Activated CD4-positive, alpha-beta T cell treated with anti-CD3 and anti-CD28 coated beads, Interleukin-2, Interleukin-6, amounts not matched to agents 100 ng/mL and 50 ng/mL, durations not matched to agents 16 hours and 8 hours (primary cell): ENCODE data around the gene C5orf63.
"Not testable (repeated sequence)": the region's sequence is repeated elsewhere in the genome, so short reads cannot be mapped to it uniquely, and the experiment has no call there.

ENCODE experiments used
- DNase-seq: peaks from one replicate; pipeline ENCODE4 v3.0.0-alpha.2; 2020

Gene C5orf63

DNA sequence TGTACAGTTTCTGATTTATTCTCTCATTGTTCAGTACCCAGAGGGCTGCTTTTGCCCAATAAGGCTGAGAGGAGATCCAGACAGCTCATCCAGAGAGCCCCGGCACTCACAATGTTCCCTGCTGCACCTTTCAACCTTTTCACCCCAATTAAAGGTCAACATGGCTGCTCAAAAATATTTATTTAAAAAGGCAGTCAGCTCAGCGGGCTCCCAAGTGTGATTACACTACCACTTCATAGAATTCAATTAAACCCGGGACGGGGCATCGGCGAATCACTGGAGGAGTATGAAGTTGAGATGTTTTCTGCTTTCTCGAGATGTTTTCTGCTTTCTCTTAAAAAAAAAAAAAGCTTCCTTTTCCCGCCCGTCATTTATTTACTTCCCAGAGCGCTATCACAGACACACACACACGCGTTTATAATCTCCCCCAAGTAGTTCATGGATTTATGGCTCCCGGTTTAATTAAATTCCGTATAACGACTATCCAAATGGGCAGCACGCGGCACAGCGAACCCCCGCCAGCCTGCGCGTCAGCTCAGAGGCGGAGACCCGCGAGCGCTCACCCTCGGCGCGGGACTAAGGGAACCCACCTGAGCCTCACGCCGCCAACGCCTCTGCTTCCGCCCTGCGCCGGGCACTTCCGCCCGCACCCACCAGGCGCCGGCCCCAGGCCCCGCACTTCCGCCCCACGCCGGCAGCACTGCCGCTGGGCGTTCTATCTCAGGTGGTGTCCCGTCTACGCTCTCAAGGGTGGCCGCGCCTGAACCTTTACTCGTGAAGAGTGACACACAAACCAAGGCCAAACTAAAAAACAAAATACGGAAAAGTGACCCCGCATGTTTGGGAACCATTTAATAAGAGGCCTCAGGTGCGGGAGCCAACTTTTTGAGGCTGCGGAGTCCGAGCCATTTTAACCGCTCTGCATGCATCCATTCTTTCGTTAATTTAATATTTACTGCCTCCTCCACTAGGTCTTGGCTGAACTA is at the start of gene C5orf63:
TSS of gene C5orf63 (minus strand) at position 642 of the 986 bp plus-strand sequence. CDS start 14,507 bp downstream, outside the sequence.
- DNase-seq, result peak; percentile 83

- no peak for DNase-seq
Observed at GRCh38 chr5:127112347-127112864, 39.1 kb upstream of the C5orf63 start.

DNA sequence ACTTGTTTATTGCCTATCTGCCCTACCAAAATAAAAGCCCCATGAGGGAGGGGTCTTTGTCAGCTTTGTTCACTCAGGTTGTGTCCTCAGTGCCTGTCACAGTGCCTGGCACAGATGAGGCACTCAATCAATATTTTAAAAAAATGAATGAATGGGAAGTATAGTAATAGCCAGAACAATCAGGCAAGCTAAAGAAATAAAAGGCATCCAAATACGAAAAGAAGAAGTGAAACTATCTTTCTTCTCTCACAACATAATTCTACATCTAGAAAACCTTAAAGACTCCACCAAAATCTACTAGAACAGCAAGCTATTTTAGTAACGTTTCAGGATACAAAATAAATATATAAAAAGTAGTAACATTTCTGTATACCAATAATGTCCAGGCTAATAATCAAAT is 37.8 kb upstream of the C5orf63 start:
- no peak for DNase-seq

GRCh38 chr5:127108624-127109260 is 35.4 kb upstream of the C5orf63 start:
- not testable (repeated sequence) for DNase-seq

DNA sequence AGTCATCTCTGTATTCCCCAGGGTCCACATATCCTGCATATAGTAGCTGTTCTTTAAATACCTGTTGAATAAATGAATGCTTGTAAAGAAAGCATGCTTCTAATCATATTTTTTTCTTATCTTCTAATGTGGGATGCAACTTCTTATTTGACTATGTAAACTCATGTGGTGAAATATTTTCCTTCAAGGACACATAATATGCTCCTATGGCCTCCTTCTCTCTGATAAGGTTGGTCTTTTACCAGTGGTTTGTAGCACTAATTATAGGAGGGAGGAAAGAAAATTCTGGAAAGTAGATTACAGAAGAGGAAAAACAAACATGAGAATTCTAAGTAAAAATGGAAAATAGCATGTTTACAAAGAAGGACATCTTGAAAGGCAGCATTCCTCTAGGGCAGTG is 28.6 kb upstream of the C5orf63 start:
- no peak for DNase-seq

DNA sequence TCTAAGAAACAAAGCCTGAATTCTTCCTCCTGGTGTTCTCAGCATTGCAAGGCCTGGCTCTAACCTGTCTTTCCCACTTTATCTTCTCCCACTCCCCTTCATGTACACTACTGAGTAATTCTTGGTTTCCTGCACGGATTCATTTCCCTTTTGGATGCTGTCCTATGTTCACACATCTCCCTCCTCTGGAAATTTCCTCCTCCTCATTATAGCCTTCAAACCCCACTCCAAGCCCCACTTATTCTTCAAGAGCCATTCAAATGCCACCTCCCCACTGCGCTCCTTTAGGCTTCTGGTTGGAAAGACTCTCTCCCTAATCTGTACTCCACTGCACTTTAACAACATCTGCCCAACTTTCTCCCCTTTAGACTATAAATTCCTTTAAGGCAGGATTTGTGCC is 28.2 kb upstream of the C5orf63 start:
- no peak for DNase-seq

GRCh38 chr5:127098241-127098640 is 24.9 kb upstream of the C5orf63 start:
- no peak for DNase-seq

- DNase-seq, result no peak
Observed at GRCh38 chr5:127097278-127097677, 24.0 kb upstream of the C5orf63 start.

DNA sequence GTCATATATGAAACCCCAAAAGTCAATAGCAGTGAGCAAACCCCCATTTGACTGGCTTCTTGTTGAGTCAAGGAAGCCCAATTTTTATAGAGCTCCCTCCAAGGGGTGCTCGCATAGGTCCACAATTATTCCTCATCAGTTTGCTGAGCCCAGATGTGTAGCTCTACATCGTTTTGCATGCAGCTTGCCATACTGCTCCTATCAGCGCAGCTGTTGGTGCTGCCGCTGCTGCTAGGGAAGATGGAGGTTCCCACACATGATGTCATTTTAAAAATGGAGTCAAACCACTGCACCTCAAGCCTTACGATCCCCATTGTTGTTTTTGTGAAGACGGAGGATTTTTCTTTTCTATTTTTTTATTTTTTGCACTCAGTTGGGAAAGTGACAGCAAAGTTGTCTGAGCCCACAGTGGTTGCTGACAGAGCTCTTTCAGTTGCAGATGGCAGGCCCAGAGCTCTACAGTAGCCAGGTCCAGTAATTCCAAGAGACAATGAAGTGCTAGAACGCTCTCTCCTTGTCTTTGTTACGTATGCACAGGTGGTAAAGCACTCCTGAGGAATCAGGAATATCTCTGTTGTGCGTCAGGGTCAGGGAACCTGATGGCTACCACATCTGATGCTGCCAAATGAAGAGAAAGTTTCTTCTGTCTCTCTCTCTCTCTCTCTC is 23.2 kb upstream of the C5orf63 start:
- no peak for DNase-seq

- no peak for DNase-seq
Observed at GRCh38 chr5:127094161-127094814, 21.0 kb upstream of the C5orf63 start.

- no peak for DNase-seq
Observed at GRCh38 chr5:127092690-127093089, 19.4 kb upstream of the C5orf63 start.

DNA sequence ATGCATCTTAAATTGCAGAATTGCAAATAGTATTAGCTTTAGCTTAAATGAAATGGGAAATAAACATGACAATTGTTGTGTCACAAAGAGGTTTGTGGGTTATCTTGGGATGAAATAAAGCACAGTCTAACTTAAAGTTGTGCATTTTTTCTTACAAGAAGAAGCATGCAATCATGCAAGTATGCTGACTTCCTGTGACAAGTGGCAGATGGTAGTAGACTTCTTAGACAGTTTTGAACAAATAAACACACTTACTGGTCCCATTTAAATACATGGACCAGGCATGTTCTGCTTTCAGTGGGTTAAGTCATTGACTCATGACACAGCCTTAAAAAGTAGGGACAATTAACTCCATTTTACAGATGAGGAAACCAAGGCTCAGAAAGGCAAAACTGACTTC is 15.9 kb upstream of the C5orf63 start:
- DNase-seq, result no peak

GRCh38 chr5:127088251-127088650 is 14.9 kb upstream of the C5orf63 start:
- no peak for DNase-seq

DNA sequence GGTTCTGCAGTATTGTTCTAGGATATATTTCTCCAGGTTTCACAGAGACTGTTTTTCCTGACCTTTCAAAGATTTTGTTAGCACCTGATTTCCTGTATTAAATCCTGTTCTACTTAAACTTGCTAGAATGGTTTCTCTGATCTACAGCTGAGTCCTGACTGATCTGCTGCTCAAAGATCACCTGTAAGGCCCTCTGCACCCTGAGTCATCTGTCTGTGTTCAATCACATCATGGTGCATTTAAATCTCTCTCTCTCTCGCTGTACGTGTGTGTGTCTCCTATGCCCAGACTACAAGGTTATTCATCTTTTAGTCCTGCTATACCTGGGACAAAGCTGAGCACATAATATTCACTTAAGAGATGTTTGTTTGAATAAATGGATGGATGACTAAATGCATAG is 13.3 kb upstream of the C5orf63 start:
- DNase-seq, result no peak

- no peak for DNase-seq
Observed at GRCh38 chr5:127085796-127086195, 12.5 kb upstream of the C5orf63 start.

- no peak for DNase-seq
Observed at GRCh38 chr5:127085371-127085770, 12.1 kb upstream of the C5orf63 start.

DNA sequence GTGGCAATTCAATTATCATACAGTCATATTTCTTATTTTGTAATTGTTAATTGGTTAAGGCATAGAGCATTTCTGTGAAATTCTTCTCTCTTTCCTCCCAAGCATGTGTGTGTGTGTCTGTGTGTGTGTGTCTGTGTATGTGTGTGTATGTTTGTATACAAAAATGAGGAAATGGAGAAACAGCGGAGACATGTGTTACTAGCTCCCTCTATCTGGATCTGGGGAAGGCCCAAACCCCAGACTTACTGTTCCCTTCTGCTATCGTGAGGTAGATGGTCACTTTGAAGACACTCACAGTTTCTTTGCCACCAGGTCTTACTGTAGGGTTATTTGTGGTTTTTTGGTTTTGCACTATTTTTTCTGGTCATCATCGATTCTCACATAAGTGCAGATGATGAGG is 11.4 kb upstream of the C5orf63 start:
- no peak for DNase-seq

DNA sequence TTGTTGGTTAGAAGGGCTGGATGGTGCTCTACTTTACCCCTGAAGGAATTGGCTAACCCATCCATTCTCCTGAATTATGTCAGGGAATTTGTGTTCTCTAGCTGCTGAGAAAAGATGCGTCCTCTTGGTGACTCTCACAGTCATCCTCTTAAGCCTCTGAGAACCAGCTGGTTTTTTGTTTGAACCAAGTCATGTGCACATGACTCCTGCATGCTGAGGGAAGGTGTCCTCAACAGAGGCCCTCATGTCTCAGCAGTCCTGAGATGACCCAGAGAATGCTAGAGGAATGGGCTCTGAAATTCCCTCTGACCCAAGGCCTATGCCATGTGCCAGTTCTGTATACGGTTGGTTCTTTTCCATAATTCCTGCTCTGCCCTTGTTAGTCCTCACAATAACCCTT is 10.4 kb upstream of the C5orf63 start:
- no peak for DNase-seq

GRCh38 chr5:127079994-127080491 is 6.7 kb upstream of the C5orf63 start:
- DNase-seq, result no peak

DNA sequence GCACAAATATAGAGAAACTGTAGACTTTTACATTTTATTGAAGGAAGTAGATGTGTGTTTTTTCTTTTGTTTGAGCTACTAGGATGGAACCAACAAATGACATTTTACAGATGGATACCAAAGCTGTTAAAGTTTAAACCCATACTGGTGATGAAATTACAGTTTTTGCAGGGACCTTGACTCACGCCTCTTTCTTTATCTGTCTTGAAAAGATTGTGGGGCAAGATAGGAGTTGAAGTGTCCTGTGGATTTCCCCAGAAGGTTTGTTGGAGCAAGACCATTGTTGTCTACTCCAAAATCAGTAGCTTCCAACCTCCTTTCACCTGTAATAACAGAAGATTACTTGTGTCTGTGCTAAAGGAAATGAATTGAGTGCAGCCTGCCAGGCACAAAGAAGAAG is 4.1 kb upstream of the C5orf63 start:
- DNase-seq, result no peak

GRCh38 chr5:127076315-127077129 is 3.2 kb upstream of the C5orf63 start:
- no peak for DNase-seq

GRCh38 chr5:127074466-127074865 is 1.2 kb upstream of the C5orf63 start:
- no peak for DNase-seq
